HG03159 (cell line): Measurements from ENCODE around the gene PEAK1.

Experiments
- ATAC-seq: cut with Tn5 transposase; IDR thresholded peaks from one replicate; pipeline ENCODE4 v1.9.1; 2021; ENCODE audit warnings: mild to moderate bottlenecking, moderate library complexity; ENCODE audit not compliant: unreplicated experiment

PEAK1 gene

GRCh38 chr15:77361456-77361855 lies 58.4 kb downstream of the PEAK1 start:
- ATAC-seq = no peak

GRCh38 chr15:77358545-77359240 lies 61.2 kb downstream of the PEAK1 start:
- no peak for ATAC-seq

GRCh38 chr15:77356305-77356704 lies 63.6 kb downstream of the PEAK1 start:
- no peak for ATAC-seq

- no peak for ATAC-seq
These were observed 64.6 kb downstream of the PEAK1 start for GRCh38 chr15:77355321-77355720.

- no peak for ATAC-seq
These were observed 65.8 kb downstream of the PEAK1 start for GRCh38 chr15:77354063-77354462.

GRCh38 chr15:77352887-77353286 lies 67.0 kb downstream of the PEAK1 start:
- no peak for ATAC-seq

GRCh38 chr15:77350792-77351191 lies 69.1 kb downstream of the PEAK1 start:
- ATAC-seq = no peak

- ATAC-seq = no peak
These were observed 70.2 kb downstream of the PEAK1 start for GRCh38 chr15:77349666-77350065.

GRCh38 chr15:77348511-77348910 lies 71.4 kb downstream of the PEAK1 start:
- no peak for ATAC-seq

- no peak for ATAC-seq
These were observed 72.7 kb downstream of the PEAK1 start for GRCh38 chr15:77347197-77347596.

- no peak for ATAC-seq
These were observed 73.5 kb downstream of the PEAK1 start for GRCh38 chr15:77346245-77347036.

GRCh38 chr15:77342807-77343206 lies 77.1 kb downstream of the PEAK1 start:
- no peak for ATAC-seq

- ATAC-seq = no peak
These were observed 79.7 kb downstream of the PEAK1 start for GRCh38 chr15:77340245-77340644.

- no peak for ATAC-seq
These were observed 83.9 kb downstream of the PEAK1 start for GRCh38 chr15:77336006-77336405.

GRCh38 chr15:77335298-77335697 lies 84.6 kb downstream of the PEAK1 start:
- ATAC-seq = no peak

- no peak for ATAC-seq
These were observed 86.7 kb downstream of the PEAK1 start for GRCh38 chr15:77333166-77333565.

GRCh38 chr15:77329202-77329601 lies 90.7 kb downstream of the PEAK1 start:
- ATAC-seq = no peak

GRCh38 chr15:77327844-77328529 lies 91.9 kb downstream of the PEAK1 start:
- ATAC-seq = no peak

- no peak for ATAC-seq
These were observed 92.7 kb downstream of the PEAK1 start for GRCh38 chr15:77327168-77327567.

GRCh38 chr15:77326366-77326765 lies 93.5 kb downstream of the PEAK1 start:
- no peak for ATAC-seq

GRCh38 chr15:77312523-77312922 lies 107.4 kb downstream of the PEAK1 start:
- ATAC-seq = no peak
